KG1 (cell line): ENCODE measurements around the gene CYS1.
"Not testable (repeated sequence)": the region's sequence is repeated elsewhere in the genome, so short reads cannot be mapped to it uniquely, and the experiment has no call there.

Source experiments
- DNase-seq: peaks from one replicate; lab custom pipeline; 2025; lab: John Stamatoyannopoulos, UW

Gene CYS1

GRCh38 chr2:10079870-10080535 is at the start of gene CYS1:
CYS1 (minus strand) TSS chr2:10080411; CDS start chr2:10080223, 188 bp downstream.
- no peak for DNase-seq

GRCh38 chr2:10129490-10129889 is 49.3 kb upstream of the CYS1 start:
- DNase-seq = no peak

- no peak for DNase-seq
These were observed 48.2 kb upstream of the CYS1 start for GRCh38 chr2:10128420-10128819.

- no peak for DNase-seq
These were observed 46.4 kb upstream of the CYS1 start for GRCh38 chr2:10126632-10127026.

- no peak for DNase-seq
These were observed 45.8 kb upstream of the CYS1 start for GRCh38 chr2:10125842-10126631.

GRCh38 chr2:10124538-10125045 is 44.4 kb upstream of the CYS1 start:
- DNase-seq = peak; percentile 46

- DNase-seq = no peak
These were observed 43.1 kb upstream of the CYS1 start for GRCh38 chr2:10123281-10123680.

GRCh38 chr2:10122500-10123280 is 42.5 kb upstream of the CYS1 start, which contains the start of gene RRM2:
RRM2 (plus strand) TSS chr2:10122739; CDS start chr2:10122799, 60 bp downstream.
- DNase-seq = peak; percentile 89

GRCh38 chr2:10120877-10121574 is 40.8 kb upstream of the CYS1 start:
- DNase-seq = no peak

- peak; percentile 85 for DNase-seq
These were observed 40.1 kb upstream of the CYS1 start for GRCh38 chr2:10120158-10120876.

- no peak for DNase-seq
These were observed 39.5 kb upstream of the CYS1 start for GRCh38 chr2:10119601-10120157.

- no peak for DNase-seq
These were observed 38.8 kb upstream of the CYS1 start for GRCh38 chr2:10119027-10119325.

- DNase-seq = no peak
These were observed 29.1 kb upstream of the CYS1 start for GRCh38 chr2:10109311-10109710.

- DNase-seq = not testable (repeated sequence)
These were observed 24.7 kb upstream of the CYS1 start for GRCh38 chr2:10104906-10105305.

- no peak for DNase-seq
These were observed 23.0 kb upstream of the CYS1 start for GRCh38 chr2:10103179-10103578.

- DNase-seq = no peak
These were observed 21.3 kb upstream of the CYS1 start for GRCh38 chr2:10101491-10101890.

- no peak for DNase-seq
These were observed 17.3 kb upstream of the CYS1 start for GRCh38 chr2:10097352-10098148.

GRCh38 chr2:10096641-10097040 is 16.4 kb upstream of the CYS1 start:
- DNase-seq = no peak

GRCh38 chr2:10095175-10095574 is 15.0 kb upstream of the CYS1 start:
- no peak for DNase-seq

GRCh38 chr2:10094271-10094814 is 14.1 kb upstream of the CYS1 start:
- DNase-seq = no peak
